ENCODE data around the gene RIMS4.

The RIMS4 gene

DNA sequence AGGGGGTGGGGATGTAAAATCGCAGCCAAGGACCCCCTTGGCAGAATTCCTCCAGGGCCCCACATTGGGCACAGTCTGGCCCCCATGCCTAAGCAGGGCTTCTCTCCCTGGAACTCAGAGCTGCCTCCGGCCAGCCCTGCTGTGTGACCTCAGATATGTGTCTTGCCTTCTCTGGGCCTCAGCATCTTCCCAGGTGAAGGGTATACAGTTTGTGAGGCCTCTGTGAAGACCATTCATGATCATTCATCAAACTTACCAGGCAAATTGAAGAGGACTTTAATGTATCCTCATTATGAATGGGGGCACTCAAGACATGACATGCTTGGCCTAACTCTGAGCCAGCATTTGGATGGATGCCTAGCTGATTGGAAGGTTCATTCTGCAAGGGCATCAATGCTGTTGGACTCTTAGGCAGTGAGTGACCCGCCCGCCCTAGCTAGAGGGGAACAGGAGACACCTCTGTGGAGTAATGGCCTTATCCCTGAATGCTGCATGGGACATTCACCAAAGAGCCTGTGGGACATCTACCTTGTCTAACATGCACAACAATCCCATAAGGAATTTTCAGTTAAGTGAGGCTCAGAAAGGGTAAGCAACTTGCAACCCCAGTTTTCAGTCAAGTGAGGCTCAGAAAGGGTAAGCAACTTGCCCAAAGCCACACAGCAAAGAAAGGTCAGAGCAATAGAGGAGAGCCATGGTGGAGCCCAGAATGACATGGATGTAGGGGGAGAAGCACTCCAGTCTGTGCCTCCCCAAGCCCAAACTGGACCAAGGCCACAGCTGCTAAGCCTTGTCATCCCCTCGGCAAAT is 94.6 kb downstream of the RIMS4 start:
- no peak for DNase-seq

GRCh38 chr20:44714701-44715498 is 95.4 kb downstream of the RIMS4 start, which contains the start of gene CCN5:
Gene CCN5 (plus strand): TSS chr20:44715369. CDS start chr20:44715391, 22 bp downstream.
- no peak for DNase-seq

GRCh38 chr20:44714102-44714700 is 96.1 kb downstream of the RIMS4 start:
- no peak for DNase-seq

GRCh38 chr20:44711237-44711636 is 99.1 kb downstream of the RIMS4 start:
- no peak for DNase-seq

DNA sequence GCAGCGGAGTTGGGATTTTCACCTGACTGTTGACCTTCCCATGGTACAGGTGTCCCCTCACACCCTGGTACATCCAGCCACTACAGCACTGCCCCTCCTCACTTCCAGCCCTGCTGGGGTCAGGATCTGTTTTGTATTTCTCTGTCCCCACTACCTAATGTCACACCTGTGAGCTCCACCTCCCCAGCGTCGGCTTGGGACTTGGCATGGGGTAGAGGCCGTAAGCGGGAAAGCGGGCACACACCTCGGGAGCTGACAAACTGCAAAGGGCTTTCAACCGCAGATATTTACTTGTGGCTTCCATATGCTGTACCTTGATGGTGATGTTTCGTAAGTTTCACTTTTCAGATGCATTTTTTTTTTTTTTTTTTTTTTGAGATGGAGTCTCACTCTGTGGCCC is 100.5 kb downstream of the RIMS4 start:
- no peak for DNase-seq

DNA sequence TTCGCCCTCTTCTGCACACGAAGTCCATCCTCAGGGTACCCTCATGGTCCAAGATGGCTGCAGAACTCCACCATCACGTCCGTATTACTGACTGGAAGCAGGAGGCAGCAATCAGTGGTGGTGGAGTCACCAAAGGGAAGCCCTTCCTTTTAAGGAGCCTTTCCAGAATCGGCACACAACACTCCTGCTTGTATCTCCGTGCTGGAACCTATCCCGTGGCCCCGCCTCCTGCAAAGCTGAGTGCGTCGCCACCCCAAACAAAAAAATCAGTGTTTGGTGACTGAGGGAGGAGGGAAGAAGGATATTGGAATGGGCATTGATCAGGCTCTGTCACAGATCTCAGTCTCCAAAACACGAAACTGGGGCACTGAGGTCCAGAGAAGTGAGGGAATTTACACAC is 101.0 kb downstream of the RIMS4 start:
- no peak for DNase-seq

GRCh38 chr20:44707018-44707579 is 103.2 kb downstream of the RIMS4 start:
- DNase-seq: no peak

- no peak for DNase-seq
Measured at GRCh38 chr20:44706301-44707017, 103.9 kb downstream of the RIMS4 start.

DNA sequence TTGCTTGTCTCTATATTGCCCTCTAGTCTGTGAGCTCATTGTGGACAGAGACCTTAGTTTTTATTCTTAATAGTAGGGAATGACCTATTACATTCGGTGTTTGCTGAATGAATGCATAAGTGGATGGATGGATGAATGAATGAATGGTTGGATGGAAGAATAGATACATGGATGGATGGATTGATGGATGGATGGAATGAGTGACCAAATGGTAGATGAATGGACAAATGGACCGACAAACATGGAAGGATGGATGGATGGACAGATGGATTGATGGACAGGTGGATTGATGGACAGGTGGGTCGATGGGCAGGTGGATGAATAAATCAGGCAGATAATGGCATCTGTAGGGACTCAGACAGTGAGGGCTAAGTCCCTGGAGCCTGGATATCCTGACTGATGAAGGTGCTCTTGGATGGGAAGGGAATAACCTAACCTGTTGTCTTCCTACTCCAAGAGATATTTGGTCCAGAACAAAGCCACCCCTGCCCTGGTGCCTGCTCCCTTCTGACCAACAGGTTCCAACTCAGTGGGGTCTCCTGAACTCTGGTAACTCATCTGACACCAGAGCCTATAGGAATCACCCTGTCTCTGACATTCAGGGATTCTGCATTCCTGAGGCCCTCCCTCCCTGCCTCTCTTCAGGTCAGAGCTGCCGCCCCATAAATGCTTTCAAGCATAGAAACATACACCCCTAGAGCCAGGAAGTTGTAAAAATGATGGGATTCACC is 104.8 kb downstream of the RIMS4 start:
- DNase-seq: no peak

DNA sequence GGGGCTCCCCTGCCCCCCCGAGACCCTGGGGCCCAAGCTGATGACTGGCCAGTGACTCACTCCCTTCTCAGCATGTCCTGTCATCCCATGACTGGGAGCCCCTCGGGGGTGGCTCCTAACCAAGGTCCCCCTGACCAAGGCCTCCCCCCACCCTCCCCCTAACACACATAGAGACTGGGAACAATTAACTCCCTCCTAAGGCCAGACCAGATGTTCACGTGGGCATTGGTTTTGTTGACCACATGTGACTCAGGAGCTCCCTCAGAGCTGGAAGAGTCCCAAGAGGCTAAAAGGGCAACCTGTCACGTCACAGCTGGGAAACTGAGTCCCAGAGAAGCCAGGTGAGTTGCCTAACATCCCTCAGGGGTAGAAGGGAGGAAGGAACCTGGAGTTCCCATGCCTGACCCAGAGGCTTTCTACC is 105.8 kb downstream of the RIMS4 start:
- DNase-seq: no peak

GRCh38 chr20:44703956-44704488 is 106.3 kb downstream of the RIMS4 start:
- no peak for DNase-seq

- no peak for DNase-seq
Measured at GRCh38 chr20:44703183-44703925, 107.0 kb downstream of the RIMS4 start.

DNA sequence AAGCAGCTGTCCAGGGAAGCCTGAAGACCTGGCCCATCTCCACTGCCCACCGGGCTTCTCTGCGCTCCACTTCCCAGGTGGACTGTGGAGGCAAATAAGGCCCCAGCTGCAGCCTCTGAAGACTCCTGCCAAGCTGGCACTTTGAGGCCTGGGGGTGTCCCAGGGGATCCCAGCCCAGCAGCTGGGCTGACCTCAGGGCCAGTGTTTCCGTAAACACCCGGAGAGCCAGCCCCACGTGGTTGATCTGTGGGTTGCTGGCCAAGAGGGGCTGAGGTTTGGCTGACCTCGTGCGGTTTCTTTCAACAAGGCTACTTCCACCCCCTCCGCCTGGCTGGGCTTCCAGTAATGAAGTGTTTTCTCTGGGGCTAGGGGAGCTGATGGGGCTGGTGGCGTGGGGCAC is 107.6 kb downstream of the RIMS4 start:
- no peak for DNase-seq

DNA sequence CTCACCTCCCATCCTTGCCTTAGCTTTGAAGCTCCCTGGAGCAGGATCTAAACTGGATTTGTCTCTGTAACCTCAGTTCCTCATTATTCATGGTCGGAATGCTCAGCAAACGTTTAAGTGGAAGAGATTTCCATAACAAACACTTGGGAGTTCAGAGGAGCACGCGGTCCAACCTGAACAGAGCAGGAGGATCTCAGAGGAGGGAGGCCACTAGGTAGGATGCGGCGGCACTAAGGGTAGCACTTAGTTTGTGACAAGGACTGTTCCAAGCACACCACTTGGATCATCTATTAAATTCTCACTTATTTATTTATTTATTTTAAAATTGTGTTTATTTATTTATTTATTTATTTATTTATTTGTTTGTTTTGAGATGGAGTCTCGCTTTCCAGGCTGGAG is 108.5 kb downstream of the RIMS4 start:
- DNase-seq: no peak

Data from activated naive CD4-positive, alpha-beta T cell treated with anti-CD3 and anti-CD28 coated beads, Interleukin-2, amount 50 U/mL, for 16 hours (primary cell).